GM18870 (cell line): ENCODE measurements around the gene MFAP2.
"Not testable (repeated sequence)": the region's sequence is repeated elsewhere in the genome, so short reads cannot be mapped to it uniquely, and the experiment has no call there.

Experiments
- ATAC-seq: cut with Tn5 transposase; IDR thresholded peaks from one replicate; pipeline ENCODE4 v1.9.1; 2021; ENCODE audit warnings: moderate library complexity; ENCODE audit not compliant: unreplicated experiment

The MFAP2 gene

GRCh38 chr1:16933945-16934344, 46.5 kb downstream of the MFAP2 start:
- ATAC-seq: not testable (repeated sequence)

GRCh38 chr1:16931206-16931934, 49.0 kb downstream of the MFAP2 start:
- not testable (repeated sequence) for ATAC-seq

GRCh38 chr1:16929146-16930041, 51.0 kb downstream of the MFAP2 start:
- ATAC-seq: not testable (repeated sequence)

GRCh38 chr1:16927711-16928485, 52.5 kb downstream of the MFAP2 start:
- no peak for ATAC-seq

- ATAC-seq: no peak
Observed at GRCh38 chr1:16927256-16927655, 53.2 kb downstream of the MFAP2 start.

- no peak for ATAC-seq
Observed at GRCh38 chr1:16926491-16927073, 53.8 kb downstream of the MFAP2 start.

- no peak for ATAC-seq
Observed at GRCh38 chr1:16925635-16926490, 54.6 kb downstream of the MFAP2 start.

- ATAC-seq: no peak
Observed at GRCh38 chr1:16924919-16925477, 55.4 kb downstream of the MFAP2 start.
